GM21367 (cell line): ENCODE data around the gene FASTK.

ENCODE experiments used
- ATAC-seq: cut with Tn5 transposase; IDR thresholded peaks from one replicate; pipeline ENCODE4 v1.9.1; 2021; ENCODE audit not compliant: unreplicated experiment

FASTK gene

GRCh38 chr7:151068069-151068773, 12.4 kb downstream of the FASTK start:
- no peak for ATAC-seq

- ATAC-seq: no peak
These were observed 14.2 kb downstream of the FASTK start for GRCh38 chr7:151066273-151066974.

GRCh38 chr7:151065516-151065915, 15.1 kb downstream of the FASTK start:
- no peak for ATAC-seq

DNA sequence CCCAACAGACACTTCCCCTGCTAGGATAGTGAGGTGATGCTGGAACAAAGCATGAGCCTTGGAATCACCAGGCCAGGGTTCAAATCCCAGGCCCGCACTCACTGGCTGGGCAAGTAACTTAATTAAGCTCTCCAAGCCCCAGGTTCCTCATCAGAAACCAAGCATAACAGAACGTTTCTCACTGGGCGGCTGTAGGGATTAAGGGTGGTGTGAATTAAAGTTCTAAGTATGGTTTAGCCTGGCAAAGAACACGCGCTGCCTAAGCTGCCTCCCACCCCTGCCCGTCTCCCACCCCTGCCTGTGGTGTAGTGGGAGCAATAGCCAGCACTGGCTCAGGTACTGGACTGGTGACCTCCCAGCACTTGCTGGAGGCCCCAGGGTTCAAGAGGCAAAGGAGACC, 15.6 kb downstream of the FASTK start:
- no peak for ATAC-seq

GRCh38 chr7:151064454-151064853, 16.2 kb downstream of the FASTK start:
- no peak for ATAC-seq

DNA sequence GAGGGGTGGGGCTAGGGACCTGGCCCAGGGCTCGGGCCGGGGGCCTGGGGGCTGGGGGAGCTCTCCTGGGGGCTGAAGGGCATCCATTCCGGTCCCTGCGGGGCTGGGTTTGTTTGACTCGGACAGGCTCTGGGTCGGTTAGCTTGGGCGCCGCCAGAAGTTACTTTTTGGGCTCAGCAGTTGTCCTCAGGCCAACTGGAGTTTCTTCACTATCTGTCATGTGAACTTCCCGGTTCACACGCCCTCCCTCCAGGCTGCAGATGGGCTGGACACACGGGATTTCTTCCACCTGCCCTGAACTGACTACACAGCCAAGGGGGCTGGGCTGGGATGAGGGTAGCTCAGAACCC, 17.4 kb downstream of the FASTK start:
- no peak for ATAC-seq

- ATAC-seq: no peak
These were observed 18.0 kb downstream of the FASTK start for GRCh38 chr7:151062399-151063211.

- no peak for ATAC-seq
These were observed 18.6 kb downstream of the FASTK start for GRCh38 chr7:151062111-151062398.

DNA sequence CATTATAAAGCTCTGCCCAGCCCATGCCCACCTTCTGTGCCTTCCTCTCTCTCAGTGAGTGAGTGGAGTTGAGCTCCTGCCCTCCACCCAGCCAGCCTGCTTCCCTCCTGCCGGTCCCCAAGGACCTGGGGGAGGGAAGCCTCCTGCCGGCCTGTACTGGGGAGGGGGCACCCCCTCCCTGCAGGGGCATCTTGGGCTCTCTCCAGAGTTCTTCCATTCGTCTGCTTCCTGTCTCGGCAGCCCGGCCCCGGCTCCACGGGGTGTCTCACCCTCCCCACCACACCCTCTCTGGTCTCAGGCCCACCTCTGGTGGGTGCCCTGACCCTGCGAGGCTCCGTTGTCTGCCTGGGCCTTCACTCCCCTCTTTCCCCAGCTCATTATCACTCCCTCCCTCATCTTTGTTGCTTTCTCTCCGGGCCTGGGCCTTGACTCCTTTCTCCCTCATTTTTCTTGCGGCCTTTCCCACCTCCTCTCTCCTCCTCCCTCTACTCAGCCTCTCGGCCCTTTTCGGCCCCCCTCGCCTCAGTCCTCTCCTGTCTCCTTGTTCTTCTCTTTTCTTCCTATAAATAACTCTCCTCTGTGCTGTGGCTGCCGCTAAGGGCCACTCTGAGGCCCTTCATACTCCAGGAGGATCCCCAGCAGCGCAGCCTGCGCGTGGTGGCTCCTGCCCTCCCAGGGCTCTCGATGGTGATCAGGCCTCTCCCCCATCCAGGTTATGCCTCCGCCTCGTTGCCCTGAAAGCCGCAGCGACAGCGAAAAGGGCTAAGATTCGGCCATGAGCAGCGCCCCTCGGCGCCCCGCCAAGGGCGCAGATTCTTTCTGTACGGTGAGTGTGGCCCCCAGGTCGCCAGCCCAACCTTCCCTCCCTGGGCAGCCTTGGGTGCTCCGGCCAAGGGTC, 19.1 kb downstream of the FASTK start:
- ATAC-seq: no peak

GRCh38 chr7:151060416-151061212, 20.0 kb downstream of the FASTK start:
- no peak for ATAC-seq

DNA sequence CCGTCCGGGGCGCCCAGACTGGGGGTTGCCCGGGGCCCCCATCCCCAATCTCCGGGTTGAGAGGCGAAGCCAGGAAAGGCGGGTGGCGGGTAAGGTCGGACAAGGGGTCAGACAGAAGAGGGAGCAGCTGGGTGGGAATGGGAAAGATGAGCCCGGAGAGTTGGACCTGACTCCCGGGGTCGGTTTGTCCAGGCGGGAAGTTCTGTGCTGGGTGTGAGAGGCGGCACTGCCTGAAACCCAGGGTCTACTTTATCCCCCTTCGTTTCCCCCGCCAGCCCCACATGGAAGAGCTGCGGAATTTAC, 20.5 kb downstream of the FASTK start:
- no peak for ATAC-seq

GRCh38 chr7:151059367-151060112, 21.1 kb downstream of the FASTK start, which contains the start of gene SLC4A2:
Gene SLC4A2, plus strand, starts transcription at chr7:151059589. Its CDS starts 2,399 bp downstream, at chr7:151061988.
- peak; percentile 31 for ATAC-seq

- ATAC-seq: no peak
These were observed 21.7 kb downstream of the FASTK start for GRCh38 chr7:151058781-151059366.

DNA sequence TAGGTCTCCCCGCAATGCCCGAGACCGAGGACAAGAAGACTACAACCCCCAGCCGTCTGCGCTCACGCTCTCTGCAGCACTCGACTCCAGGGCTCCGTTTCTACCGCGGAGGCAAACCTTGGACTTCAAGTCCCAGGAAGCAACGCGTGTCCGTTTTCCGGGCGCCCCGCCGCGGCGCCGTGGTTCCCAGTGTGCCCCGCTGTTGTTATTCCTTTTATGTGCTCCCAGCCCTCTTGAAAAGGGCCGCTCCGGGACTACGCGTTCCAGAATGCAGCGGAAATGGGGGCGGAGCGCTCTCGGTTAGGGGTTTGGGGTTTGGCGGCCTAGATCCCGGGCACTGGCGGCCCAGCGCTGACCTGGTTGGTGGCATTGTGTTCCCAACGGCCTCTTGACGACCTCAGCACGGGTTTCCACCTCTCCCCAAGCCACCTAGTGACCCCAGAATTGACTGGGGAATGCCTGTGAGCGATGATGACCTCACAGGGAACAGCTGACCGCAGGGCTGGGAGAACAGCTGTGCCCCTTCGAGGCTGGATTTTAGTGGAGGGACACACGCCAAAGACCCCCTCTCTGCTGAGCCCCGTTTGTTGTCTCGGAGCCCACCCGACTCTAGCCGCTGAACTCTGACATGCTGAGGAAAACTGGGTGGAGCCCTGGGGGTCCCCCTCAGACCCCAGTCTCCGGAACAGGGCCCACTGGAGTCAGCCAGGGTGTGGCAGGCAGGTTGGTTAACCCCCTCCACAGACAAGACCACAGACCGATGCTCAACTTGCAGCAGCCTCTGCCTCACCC, 22.4 kb downstream of the FASTK start:
- ATAC-seq: peak; percentile 81

DNA sequence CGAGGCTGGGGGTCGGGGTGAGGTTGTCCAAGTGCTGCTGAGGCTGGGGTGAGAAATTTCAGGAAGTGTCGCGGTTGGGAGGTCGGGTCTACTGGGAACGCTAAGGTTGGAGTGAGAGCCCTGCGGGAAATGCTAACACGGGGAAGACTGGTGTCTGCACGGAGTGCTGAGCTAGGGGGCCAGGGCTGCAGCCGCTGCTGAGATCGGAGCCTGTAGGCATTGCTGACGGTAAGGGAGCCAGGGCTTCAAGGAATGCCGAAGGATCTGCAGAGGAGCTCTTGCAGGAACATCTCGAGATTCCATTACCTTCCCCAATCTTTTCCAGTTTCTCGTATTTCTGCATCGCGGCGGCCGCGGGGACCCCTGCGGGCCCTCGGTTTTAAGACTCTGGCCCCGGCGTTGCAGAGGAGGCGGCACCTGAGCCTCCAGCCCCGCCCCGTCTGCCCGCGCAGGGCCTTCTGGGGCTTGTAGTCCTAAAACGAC, 23.1 kb downstream of the FASTK start, which contains the start of gene CDK5:
TSS of gene CDK5 (minus strand) at position 392 of the 483 bp plus-strand sequence. CDS start at position 343, 49 bp downstream.
- peak; percentile 9 for ATAC-seq

DNA sequence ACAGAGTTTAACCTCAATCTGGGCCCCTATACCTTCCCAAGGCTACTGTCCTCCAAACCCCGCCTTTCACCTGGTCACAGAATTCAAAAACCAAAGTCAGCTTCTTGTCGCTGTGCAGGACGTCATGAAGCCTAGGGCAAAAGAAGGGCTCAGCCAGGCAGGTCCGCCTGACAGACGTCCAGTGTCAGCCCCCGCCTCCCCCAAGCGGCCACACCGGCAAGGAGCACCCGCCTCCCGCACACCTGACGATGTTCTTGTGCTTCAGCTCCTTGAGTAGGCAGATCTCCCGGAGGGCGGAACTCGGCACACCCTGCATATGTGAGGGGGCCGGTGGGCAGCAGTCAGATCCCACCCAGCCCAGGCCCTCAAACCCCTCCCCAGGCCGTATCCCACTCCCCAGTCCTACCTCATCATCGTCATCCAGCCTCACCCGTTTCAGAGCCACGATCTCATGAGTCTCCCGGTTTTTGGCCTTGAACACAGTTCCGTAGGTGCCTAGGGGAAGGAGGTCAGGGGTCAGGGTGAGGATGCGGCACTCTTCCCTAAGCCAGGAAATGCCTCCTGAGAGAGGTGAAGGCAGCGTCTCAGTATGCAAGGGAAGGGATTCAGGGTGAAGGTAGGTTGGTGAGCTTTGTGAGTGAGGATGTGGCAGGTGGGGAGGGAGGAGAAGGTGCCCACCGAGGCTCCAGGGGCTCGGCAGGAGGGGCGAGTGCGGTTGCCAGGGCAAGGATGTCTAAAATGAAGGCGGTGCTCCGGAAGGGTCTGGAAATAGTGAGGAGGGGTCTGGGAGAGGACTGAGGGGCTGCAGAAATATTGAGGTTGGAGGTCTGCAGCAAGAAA, 23.7 kb downstream of the FASTK start:
- no peak for ATAC-seq

DNA sequence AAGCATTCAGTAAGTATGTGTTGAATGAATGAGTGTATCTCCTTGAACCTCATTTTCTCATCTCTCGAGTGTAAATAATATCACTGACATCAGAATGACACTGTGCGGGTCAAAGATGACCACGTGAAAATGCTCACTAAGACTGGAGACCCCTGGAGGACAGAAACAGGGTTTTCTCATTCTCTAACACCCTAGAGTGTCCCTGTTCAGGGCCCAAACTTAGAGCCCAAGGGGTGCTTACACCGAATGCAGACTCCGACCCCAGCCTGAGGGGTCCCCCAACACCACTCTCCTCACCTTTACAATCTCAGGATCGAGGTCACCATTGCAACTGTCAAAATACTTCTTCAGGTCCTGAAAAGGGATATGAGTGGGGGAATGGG, 24.3 kb downstream of the FASTK start:
- ATAC-seq: no peak
